ENCODE data around the gene TRIO. TPM values are rescaled to one million over a fixed set of nuclear protein-coding genes. Genes with fewer than 3 reads are reported as not detected.
A peak's percentile ranks its signal among the peaks of the same experiment; 100 is the strongest.

TRIO gene
- total RNA-seq, 2 donors from 2014 or later, result 62.0 to 137 TPM

DNA sequence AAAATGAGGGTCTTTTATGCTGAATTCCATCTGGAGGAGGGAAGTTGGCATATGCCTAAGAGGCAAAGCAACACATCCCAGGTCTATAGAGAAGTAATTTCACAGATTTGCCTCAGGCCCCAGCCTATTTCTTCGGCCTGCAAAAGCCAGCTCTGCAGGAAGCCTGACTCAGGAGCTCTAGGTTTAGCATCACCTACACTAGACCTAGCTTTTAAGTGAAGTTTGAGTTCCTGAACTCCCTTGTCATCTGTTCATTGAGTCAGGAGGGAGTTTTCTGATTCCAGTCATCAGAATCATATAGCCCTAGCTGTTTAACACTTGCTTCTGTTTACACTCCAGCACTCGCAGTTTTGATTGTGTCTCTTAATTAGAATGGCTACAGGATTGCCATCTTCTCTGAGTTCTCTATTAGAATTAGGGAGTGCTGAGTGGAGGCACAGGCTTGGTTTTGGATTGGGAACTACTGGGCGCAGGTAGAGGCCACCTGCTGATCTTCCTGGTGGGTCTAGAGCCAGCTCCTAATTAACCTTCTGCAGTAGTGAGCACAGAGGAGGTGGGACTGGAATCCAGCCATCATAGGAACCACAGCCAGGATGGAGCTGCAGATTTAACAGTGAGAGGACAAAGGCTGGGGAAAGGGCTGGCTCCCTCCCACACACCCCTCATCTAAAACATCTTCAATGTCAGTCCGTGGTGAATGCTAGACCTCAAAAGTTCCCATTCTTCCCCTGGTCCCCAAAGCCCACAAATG, 179.5 kb downstream of the TRIO start:
- no peaks in the 10 kb centered on the region for H3K4me1 ChIP-seq
- no peak overlapping the region for H3K27ac ChIP-seq
- TF ChIP-seq POLR2A (IDR thresholded peaks at IDR 0.05), result no peak
- TF ChIP-seq, protein P1, sequence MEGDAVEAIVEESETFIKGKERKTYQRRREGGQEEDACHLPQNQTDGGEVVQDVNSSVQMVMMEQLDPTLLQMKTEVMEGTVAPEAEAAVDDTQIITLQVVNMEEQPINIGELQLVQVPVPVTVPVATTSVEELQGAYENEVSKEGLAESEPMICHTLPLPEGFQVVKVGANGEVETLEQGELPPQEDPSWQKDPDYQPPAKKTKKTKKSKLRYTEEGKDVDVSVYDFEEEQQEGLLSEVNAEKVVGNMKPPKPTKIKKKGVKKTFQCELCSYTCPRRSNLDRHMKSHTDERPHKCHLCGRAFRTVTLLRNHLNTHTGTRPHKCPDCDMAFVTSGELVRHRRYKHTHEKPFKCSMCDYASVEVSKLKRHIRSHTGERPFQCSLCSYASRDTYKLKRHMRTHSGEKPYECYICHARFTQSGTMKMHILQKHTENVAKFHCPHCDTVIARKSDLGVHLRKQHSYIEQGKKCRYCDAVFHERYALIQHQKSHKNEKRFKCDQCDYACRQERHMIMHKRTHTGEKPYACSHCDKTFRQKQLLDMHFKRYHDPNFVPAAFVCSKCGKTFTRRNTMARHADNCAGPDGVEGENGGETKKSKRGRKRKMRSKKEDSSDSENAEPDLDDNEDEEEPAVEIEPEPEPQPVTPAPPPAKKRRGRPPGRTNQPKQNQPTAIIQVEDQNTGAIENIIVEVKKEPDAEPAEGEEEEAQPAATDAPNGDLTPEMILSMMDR (IDR thresholded peaks at IDR 0.05), result no peak
- no peaks in the 10 kb centered on the region for H3K36me3 ChIP-seq (replicated peaks in 1 of 2; ENCODE audit: insufficient read depth in 1 of 2, low read depth in 2 of 2)
- DNase-seq, result no peak
- H3K27me3 ChIP-seq, result no peaks in the 10 kb centered on the region
- intact Hi-C loops (cut with DNase I), result no loop called here
- H3K9me3 ChIP-seq, result no peaks in the 10 kb centered on the region
- no peak for ATAC-seq
- no peak overlapping the region for H3K4me3 ChIP-seq
- WGBS, 2 donors, result 75 to 77% methylated on average over 4 of the region's 4 CpGs

DNA sequence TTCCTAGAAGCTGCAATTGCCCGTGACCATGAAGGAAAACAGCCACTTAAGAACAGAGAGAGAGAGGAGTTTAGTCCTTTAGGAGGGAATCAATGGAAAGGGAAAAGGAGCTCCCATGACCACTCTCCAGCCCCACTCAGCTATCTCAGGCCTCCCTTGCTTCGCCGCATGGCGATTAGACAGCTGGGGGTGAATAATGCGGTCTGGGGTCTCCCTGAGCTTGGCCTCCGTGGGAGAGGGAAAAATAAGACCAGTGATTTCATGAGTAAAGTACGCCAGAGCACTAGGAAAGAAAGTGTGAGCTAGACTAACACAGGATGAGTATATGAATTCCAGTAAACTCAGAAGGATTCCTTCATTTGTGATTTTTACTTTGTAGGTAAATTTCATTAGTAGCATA, 180.3 kb downstream of the TRIO start:
- H3K27ac ChIP-seq, result no peak overlapping the region
- H3K36me3 ChIP-seq (replicated peaks in 1 of 2; ENCODE audit: insufficient read depth in 1 of 2, low read depth in 2 of 2), result no peaks in the 10 kb centered on the region
- no peaks in the 10 kb centered on the region for H3K27me3 ChIP-seq
- H3K9me3 ChIP-seq, result no peaks in the 10 kb centered on the region
- H3K4me1 ChIP-seq, result no peaks in the 10 kb centered on the region
- DNase-seq (no peak), ATAC-seq (no peak)
- H3K4me3 ChIP-seq, result no peak overlapping the region
- WGBS, 2 donors, result 91 to 95% methylated on average over 7 of the region's 7 CpGs
- no peak for TF ChIP-seq POLR2A (IDR thresholded peaks at IDR 0.05)
- TF ChIP-seq, protein P1 (IDR thresholded peaks at IDR 0.05), result no peak
- intact Hi-C loops (cut with DNase I), result no loop called here

DNA sequence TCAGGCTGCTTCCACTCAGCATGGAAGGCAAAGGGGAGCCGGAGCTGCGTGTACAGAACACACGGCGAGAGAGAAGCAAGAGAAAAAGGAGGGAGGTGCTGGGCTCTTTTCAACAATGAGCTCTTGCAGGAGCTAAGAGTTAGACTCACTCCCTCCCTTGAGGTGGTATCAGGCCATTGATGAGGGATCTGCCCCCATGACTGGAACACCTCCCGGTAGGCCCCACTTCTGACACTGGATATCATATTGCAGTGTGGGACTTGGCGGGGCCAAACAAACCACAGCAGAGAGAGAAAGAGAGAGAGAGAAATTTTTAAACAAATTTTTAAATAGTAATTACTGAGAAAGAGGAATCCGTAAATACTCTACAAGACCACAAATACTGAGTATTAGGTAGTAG, 182.2 kb downstream of the TRIO start:
- H3K27me3 ChIP-seq, result no peaks in the 10 kb centered on the region
- intact Hi-C loops (cut with DNase I), result no loop called here
- 86 to 93% methylated on average over 7 of the region's 7 CpGs for WGBS, 2 donors
- H3K27ac ChIP-seq, result no peak overlapping the region
- H3K9me3 ChIP-seq, result no peaks in the 10 kb centered on the region
- DNase-seq, result no peak
- H3K36me3 ChIP-seq (replicated peaks in 1 of 2; ENCODE audit: insufficient read depth in 1 of 2, low read depth in 2 of 2), result no peaks in the 10 kb centered on the region
- ATAC-seq, result no peak
- TF ChIP-seq, protein P1 (IDR thresholded peaks at IDR 0.05), result no peak
- no peak for TF ChIP-seq POLR2A (IDR thresholded peaks at IDR 0.05)
- H3K4me1 ChIP-seq, result no peaks in the 10 kb centered on the region
- H3K4me3 ChIP-seq, result no peak overlapping the region

DNA sequence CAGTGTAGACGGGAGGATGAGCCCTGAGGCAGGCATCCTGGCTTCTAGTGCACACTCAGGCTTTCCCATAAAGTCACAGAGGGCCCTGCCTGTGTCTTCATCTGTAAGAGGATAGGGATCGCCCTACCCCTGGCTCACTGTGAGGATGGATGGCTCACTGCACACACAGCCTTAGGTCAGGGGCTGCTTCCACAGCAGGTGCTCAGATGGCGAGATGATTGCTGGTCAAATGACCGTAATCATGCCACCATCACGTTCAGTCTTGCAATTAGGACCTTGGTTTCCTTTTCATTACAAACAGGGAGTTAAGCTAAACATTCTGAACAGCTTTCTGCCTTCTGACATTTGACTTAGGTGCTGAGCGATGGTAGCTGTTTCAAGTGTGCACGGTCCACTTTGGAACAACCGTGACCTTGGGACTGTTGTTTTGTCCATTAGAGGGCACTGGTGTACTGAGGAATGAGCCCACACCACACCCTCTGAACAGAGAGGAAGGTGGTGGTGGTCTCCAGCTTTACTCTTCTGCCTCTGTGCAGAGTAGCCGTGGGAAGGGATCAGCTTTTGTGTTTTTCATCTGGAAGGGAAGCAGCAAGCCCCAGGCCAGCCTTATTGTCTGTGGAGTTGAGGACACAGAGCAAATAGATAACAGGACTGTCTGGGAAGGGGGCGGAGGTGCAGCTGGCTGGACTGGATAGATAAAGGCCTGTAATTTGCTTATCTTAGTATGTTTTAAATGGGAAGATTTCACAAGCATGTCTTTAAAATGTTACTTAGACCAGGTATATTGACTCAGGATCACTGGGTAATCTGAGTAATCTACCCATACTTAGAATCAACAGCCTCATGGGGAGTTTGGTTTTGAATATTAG, 183.1 kb downstream of the TRIO start:
- 53 to 57% methylated on average over 10 of the region's 10 CpGs for WGBS, 2 donors
- ATAC-seq (peak; percentile 53), DNase-seq (peak in 1 of 4 donors; percentile 35)
- Histone ChIP-seq H3K4me1 (peaks cover 4% of the 10 kb centered on the region), H3K36me3 (replicated peaks in 1 of 2; ENCODE audit: insufficient read depth in 1 of 2, low read depth in 2 of 2) (no peaks in the 10 kb centered on the region), H3K27me3 (no peaks in the 10 kb centered on the region), H3K9me3 (no peaks in the 10 kb centered on the region), H3K4me3 (no peak overlapping the region), H3K27ac (no peak overlapping the region)
- no peak for TF ChIP-seq POLR2A (IDR thresholded peaks at IDR 0.05)
- TF ChIP-seq, protein P1 (IDR thresholded peaks at IDR 0.05), result peak in 6 of 7 experiments; percentile 13 to 59 (median 41)
- intact Hi-C loops (cut with DNase I), result no loop called here
